Measurements from ENCODE around the gene CHST13.

DNA sequence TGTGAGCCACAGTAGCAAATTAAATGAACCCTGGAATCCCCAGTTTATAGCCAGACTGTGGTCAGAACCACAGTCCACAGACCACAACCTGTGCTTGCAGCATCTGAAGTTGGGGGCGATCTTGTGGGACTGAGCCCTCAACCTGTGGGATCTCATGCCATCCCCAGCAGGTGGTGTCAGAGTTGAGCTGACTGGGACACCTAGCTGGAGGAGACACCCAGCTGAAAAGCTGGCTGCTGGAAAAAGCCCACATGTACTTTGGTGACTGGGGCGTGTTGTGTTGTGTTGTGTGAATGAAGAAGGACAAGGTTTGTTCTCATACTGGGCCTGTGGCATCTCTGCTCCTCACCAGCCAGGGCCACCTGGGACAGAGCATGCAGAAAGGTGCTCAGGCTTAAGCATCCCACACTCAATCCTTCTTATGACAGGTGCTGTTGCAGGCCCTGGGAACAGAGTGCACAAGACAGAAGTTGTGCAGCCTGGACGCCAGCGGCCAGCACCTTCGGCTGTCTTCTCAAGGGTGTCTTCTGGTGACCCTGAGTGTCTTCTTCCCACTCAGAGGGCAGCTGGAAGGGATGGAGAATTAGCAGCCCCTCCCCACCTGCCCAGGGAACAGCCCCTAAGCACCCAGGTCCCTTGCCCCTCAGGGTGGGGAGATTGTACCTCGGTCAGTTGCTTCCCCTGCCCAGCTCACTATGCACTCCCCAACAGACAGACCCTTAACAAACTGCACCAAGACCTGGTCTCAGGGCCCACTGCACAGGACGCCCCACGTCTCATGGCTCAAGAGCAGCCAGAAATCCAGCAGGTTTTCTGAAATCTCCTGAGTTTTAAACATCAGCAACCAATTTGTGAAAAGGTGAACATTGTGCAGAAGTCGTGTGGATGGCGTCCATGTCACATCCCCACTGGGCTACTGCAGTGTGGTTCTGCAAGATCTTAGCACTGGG is 4.2 kb upstream of the CHST13 start:
- TF ChIP-seq POLR2AphosphoS5 (IDR thresholded peaks at IDR 0.05; ENCODE audit: low read depth, low read length), result no peak
- no peak for TF ChIP-seq SIN3A (IDR thresholded peaks at IDR 0.05; ENCODE audit: borderline replicate concordance, insufficient read depth, low read length)
- TF ChIP-seq, protein P1, sequence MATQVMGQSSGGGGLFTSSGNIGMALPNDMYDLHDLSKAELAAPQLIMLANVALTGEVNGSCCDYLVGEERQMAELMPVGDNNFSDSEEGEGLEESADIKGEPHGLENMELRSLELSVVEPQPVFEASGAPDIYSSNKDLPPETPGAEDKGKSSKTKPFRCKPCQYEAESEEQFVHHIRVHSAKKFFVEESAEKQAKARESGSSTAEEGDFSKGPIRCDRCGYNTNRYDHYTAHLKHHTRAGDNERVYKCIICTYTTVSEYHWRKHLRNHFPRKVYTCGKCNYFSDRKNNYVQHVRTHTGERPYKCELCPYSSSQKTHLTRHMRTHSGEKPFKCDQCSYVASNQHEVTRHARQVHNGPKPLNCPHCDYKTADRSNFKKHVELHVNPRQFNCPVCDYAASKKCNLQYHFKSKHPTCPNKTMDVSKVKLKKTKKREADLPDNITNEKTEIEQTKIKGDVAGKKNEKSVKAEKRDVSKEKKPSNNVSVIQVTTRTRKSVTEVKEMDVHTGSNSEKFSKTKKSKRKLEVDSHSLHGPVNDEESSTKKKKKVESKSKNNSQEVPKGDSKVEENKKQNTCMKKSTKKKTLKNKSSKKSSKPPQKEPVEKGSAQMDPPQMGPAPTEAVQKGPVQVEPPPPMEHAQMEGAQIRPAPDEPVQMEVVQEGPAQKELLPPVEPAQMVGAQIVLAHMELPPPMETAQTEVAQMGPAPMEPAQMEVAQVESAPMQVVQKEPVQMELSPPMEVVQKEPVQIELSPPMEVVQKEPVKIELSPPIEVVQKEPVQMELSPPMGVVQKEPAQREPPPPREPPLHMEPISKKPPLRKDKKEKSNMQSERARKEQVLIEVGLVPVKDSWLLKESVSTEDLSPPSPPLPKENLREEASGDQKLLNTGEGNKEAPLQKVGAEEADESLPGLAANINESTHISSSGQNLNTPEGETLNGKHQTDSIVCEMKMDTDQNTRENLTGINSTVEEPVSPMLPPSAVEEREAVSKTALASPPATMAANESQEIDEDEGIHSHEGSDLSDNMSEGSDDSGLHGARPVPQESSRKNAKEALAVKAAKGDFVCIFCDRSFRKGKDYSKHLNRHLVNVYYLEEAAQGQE (IDR thresholded peaks at IDR 0.05; ENCODE audit: insufficient read depth in 1 of 2, low read depth in 2 of 2, low read length in 2 of 2), result no peak
- TF ChIP-seq TAF1 (IDR thresholded peaks at IDR 0.05; ENCODE audit: borderline replicate concordance, insufficient read depth, low read length), result no peak
